Liver (tissue), 9 donors: ENCODE results near the gene BRD8. TPM values are rescaled to one million over a fixed set of nuclear protein-coding genes. Genes with fewer than 3 reads are reported as not detected.
"Not testable (repeated sequence)": the region's sequence is repeated elsewhere in the genome, so short reads cannot be mapped to it uniquely, and the experiment has no call there.

Experiments used
- DNase-seq: peaks from one replicate; pipeline ENCODE4 v3.0.0-alpha.2; 2017; ENCODE audit warnings: low spot score
- H3K27ac ChIP-seq, 2 donors: one replicate each; pipeline ENCODE4 v1.7.0; 2013; ENCODE audit warnings: inconsistent platforms in 2 of 2, low read length in 2 of 2, control low read depth in 1 of 2, low read depth in 1 of 2, mild to moderate bottlenecking in 1 of 2
- H3K27me3 ChIP-seq, 4 donors: one replicate each; pipeline versions ENCODE4 v1.6.1 to v1.7.0; 2013; ENCODE audit warnings: low read length in 3 of 4, inconsistent platforms in 1 of 4, mild to moderate bottlenecking in 1 of 4, moderate library complexity in 1 of 4; ENCODE audit not compliant: control insufficient read depth in 4 of 4, insufficient read depth in 4 of 4
- H3K36me3 ChIP-seq, 4 donors: one replicate each; pipeline versions ENCODE4 v1.6.1 to v1.7.0; 2013; ENCODE audit warnings: low read length in 3 of 4, mild to moderate bottlenecking in 3 of 4, low read depth in 1 of 4, moderate library complexity in 1 of 4; ENCODE audit not compliant: control insufficient read depth in 4 of 4, insufficient read depth in 3 of 4
- H3K4me1 ChIP-seq, 4 donors: one replicate each; pipeline versions ENCODE4 v1.6.1 to v1.7.0; 2013; ENCODE audit warnings: low read length in 3 of 4, mild to moderate bottlenecking in 3 of 4, moderate library complexity in 1 of 4; ENCODE audit not compliant: control insufficient read depth in 4 of 4, insufficient read depth in 4 of 4
- H3K4me3 ChIP-seq, 3 donors: one replicate each; pipeline versions ENCODE4 v1.6.1 to v1.7.0; 2013; ENCODE audit warnings: low read length in 3 of 3, control low read depth in 1 of 3, low read depth in 1 of 3, mild to moderate bottlenecking in 1 of 3
- H3K9ac ChIP-seq, 2 donors: one replicate each; pipeline ENCODE4 v1.7.0; 2013; ENCODE audit warnings: low read length in 2 of 2, mild to moderate bottlenecking in 2 of 2, moderate library complexity in 2 of 2, control low read depth in 1 of 2, low read depth in 1 of 2
- H3K9me3 ChIP-seq, 4 donors: one replicate each; pipeline versions ENCODE4 v1.6.1 to v1.7.0; 2013; ENCODE audit warnings: low read length in 3 of 4; ENCODE audit not compliant: control insufficient read depth in 4 of 4
- ATF3 ChIP-seq: IDR thresholded peaks from 2 replicates; pipeline ENCODE4 v1.6.1; 2016; ENCODE audit warnings: antibody characterized with exemption
- CTCF ChIP-seq: fragments of 150-350 bp; IDR thresholded peaks from 2 replicates; pipeline ENCODE4 v1.5.1; 2017; ENCODE audit warnings: improper control_type of control experiment, low read depth, low read length; ENCODE audit not compliant: missing input control
- FOXA1 ChIP-seq: IDR thresholded peaks from 2 replicates; pipeline ENCODE4 v1.6.1; 2016; ENCODE audit warnings: antibody characterized with exemption
- GABPA ChIP-seq, 2 donors: IDR thresholded peaks in 1 of 2; conservative IDR thresholded peaks in 1 of 2; 2 replicates each; pipeline ENCODE4 v1.6.1; 2016; ENCODE audit warnings: antibody characterized with exemption in 2 of 2, mild to moderate bottlenecking in 1 of 2, moderate library complexity in 1 of 2
- HNF4A ChIP-seq, 2 donors: conservative IDR thresholded peaks; 2 replicates each; pipeline ENCODE4 v1.6.1; 2016; ENCODE audit warnings: antibody characterized with exemption in 2 of 2, mild to moderate bottlenecking in 2 of 2
- HNF4G ChIP-seq: IDR thresholded peaks from 2 replicates; pipeline ENCODE4 v1.6.1; 2016; ENCODE audit warnings: antibody characterized with exemption
- RAD21 ChIP-seq, 2 donors: IDR thresholded peaks; 2 replicates each; pipeline ENCODE4 v1.6.1; 2016; ENCODE audit warnings: antibody characterized with exemption in 2 of 2, mild to moderate bottlenecking in 2 of 2
- REST ChIP-seq: IDR thresholded peaks from 2 replicates; pipeline ENCODE4 v1.6.1; 2016; ENCODE audit warnings: antibody characterized with exemption, mild to moderate bottlenecking
- SP1 ChIP-seq: IDR thresholded peaks from 2 replicates; pipeline ENCODE4 v1.6.1; 2018; ENCODE audit warnings: antibody characterized with exemption, mild to moderate bottlenecking
- TAF1 ChIP-seq: conservative IDR thresholded peaks from 2 replicates; pipeline ENCODE4 v1.6.1; 2016; ENCODE audit warnings: antibody characterized with exemption, mild to moderate bottlenecking
- ZBTB33 ChIP-seq: IDR thresholded peaks from 2 replicates; pipeline ENCODE4 v1.6.1; 2016; ENCODE audit warnings: antibody characterized with exemption
- whole genome bisulfite sequencing: extraction: QIAGEN DNeasy Blood & Tissue Kit; methylation state at CpG from one replicate; pipeline ENCODE4 v1.1.7; 2013; 5-methylcytosine and 5-hydroxymethylcytosine counted together
- polyA plus RNA-seq, 2 donors: library from polyadenylated mRNA; stranded (reverse) in 1 of 2; unstranded in 1 of 2; fragments of 200-250 nt in 1 of 2; fragments of >200 nt in 1 of 2; fragmentation: Nextera tagmentation in 1 of 2; extraction: Ambion mirVana in 1 of 2; gene quantifications; one replicate each; pipeline versions ENCODE4 v1.2.1 to v1.2.3, GENCODE V29; 2013 to 2015
- total RNA-seq, 2 donors: library from RNA; depleted of rRNA; stranded (reverse); fragments of >200 nt; gene quantifications; one replicate each; pipeline ENCODE4 v1.2.3, GENCODE V29; 2014
- donor health status: healthy.
- donor health status: healthy.
- donor health status: healthy.
- donor health status: healthy.
- donor health status: healthy.

Gene BRD8
- total and polyA plus RNA-seq, 4 donors, result 14.8 to 34.5 (median 29.6) TPM

GRCh38 chr5:138210985-138211384 is 32.6 kb upstream of the BRD8 start:
- no peak overlapping the region for H3K4me3 ChIP-seq
- 94% methylated on average over 3 of the region's 3 CpGs for WGBS
- DNase-seq, result no peak

GRCh38 chr5:138193859-138194258 is 15.4 kb upstream of the BRD8 start:
- not testable (repeated sequence) for DNase-seq, H3K27ac ChIP-seq, H3K9me3 ChIP-seq, H3K4me1 ChIP-seq, H3K4me3 ChIP-seq, H3K27me3 ChIP-seq, H3K9ac ChIP-seq
- peaks cover 4 to 49% (median 34%) of the 10 kb centered on the region in 4 donors for H3K36me3 ChIP-seq
- WGBS, result 90% methylated on average over 8 of the region's 8 CpGs

More at GRCh38 chr5:138210985-138211384, 32.6 kb upstream of the BRD8 start:
- TF ChIP-seq FOXA1 (no peak), ATF3 (no peak), RAD21 (IDR thresholded peaks at IDR 0.05) (no peak), TAF1 (no peak), GABPA (IDR thresholded peaks at IDR 0.05 in 1 of 2, conservative IDR thresholded peaks at IDR 0.05 in 1 of 2) (no peak), ZBTB33 (no peak), CTCF (no peak)
- H3K9ac ChIP-seq, result no peak overlapping the region
- peaks cover 7 to 16% (median 13%) of the 10 kb centered on the region in 4 donors for H3K4me1 ChIP-seq
- no peaks in the 10 kb centered on the region for H3K9me3 ChIP-seq
- no peak overlapping the region for H3K27ac ChIP-seq
- H3K27me3 ChIP-seq, result no peaks in the 10 kb centered on the region
- H3K36me3 ChIP-seq, result peaks cover 0 to 6% (median 1%) of the 10 kb centered on the region in 4 donors

- no peaks in the 10 kb centered on the region for H3K27me3 ChIP-seq
- H3K9ac ChIP-seq, result no peak overlapping the region
- no peak for TF ChIP-seq REST
- TF ChIP-seq ZBTB33, result no peak
- TF ChIP-seq HNF4G, result no peak
- no peak for TF ChIP-seq HNF4A (conservative IDR thresholded peaks at IDR 0.05)
- TF ChIP-seq SP1, result no peak
- TF ChIP-seq ATF3, result no peak
- no peaks in the 10 kb centered on the region for H3K9me3 ChIP-seq
- 96% methylated on average over 3 of the region's 3 CpGs for WGBS
- H3K36me3 ChIP-seq, result peaks cover 9 to 52% (median 39%) of the 10 kb centered on the region in 4 donors
- DNase-seq, result no peak
- H3K4me3 ChIP-seq, result no peak overlapping the region
- H3K4me1 ChIP-seq, result no peaks in the 10 kb centered on the region
- no peak overlapping the region for H3K27ac ChIP-seq
Observed at GRCh38 chr5:138192826-138193225, 14.4 kb upstream of the BRD8 start.
